Natural killer cell (primary cell): ENCODE data around the gene NANP. TPM values are rescaled to one million over a fixed set of nuclear protein-coding genes. Genes with fewer than 3 reads are reported as not detected.
"Not testable (repeated sequence)": the region's sequence is repeated elsewhere in the genome, so short reads cannot be mapped to it uniquely, and the experiment has no call there.

Experiments
- ATAC-seq, 3 donors: fragments of 150-1000 bp in 2 of 3; fragments of 200-7000 bp in 1 of 3; cut with Tn5 transposase; 1 replicate in 1 of 3; 2 replicates in 2 of 3; pipeline ENCODE4 v1.10.0; 2021; ENCODE audit warnings: mild to moderate bottlenecking in 2 of 3, moderate library complexity in 2 of 3
- DNase-seq, 2 donors: peaks; one replicate each; pipeline versions ENCODE4 v3.0.0 to v3.0.0-alpha.2; 2013 to 2021; ENCODE audit warnings: mixed read lengths in 1 of 2
- H3K27ac ChIP-seq: one replicate; pipeline ENCODE4 v1.5.1; 2013; ENCODE audit warnings: mild to moderate bottlenecking, low read length
- H3K27me3 ChIP-seq: one replicate; pipeline ENCODE4 v1.6.1; 2013; ENCODE audit warnings: low read length; ENCODE audit not compliant: control insufficient read depth, insufficient read depth
- H3K36me3 ChIP-seq: one replicate; pipeline ENCODE4 v1.6.1; 2013; ENCODE audit warnings: low read length; ENCODE audit not compliant: control insufficient read depth, insufficient read depth
- H3K4me1 ChIP-seq: one replicate; pipeline ENCODE4 v1.6.1; 2013; ENCODE audit warnings: low read length; ENCODE audit not compliant: control insufficient read depth, insufficient read depth
- H3K4me3 ChIP-seq: one replicate; pipeline ENCODE4 v1.5.1; 2013; ENCODE audit warnings: low read length
- H3K9me3 ChIP-seq: one replicate; pipeline ENCODE4 v1.6.1; 2013; ENCODE audit warnings: low read length; ENCODE audit not compliant: control insufficient read depth, insufficient read depth
- H3K27ac Mint-ChIP-seq, 2 donors: one replicate each; pipeline ENCODE4 v1.8.0; 2022; ENCODE audit warnings: mild to moderate bottlenecking in 2 of 2, mixed read lengths in 2 of 2, moderate library complexity in 1 of 2
- H3K27me3 Mint-ChIP-seq, 2 donors: one replicate each; pipeline ENCODE4 v1.8.0; 2022; ENCODE audit warnings: low read depth in 2 of 2, mixed read lengths in 2 of 2
- H3K36me3 Mint-ChIP-seq: one replicate; pipeline ENCODE4 v1.8.0; 2022; ENCODE audit warnings: mixed read lengths
- H3K4me1 Mint-ChIP-seq, 2 donors: one replicate each; pipeline ENCODE4 v1.8.0; 2022; ENCODE audit warnings: mixed read lengths in 2 of 2
- H3K4me3 Mint-ChIP-seq: one replicate; pipeline ENCODE4 v1.8.0; 2022; ENCODE audit warnings: mild to moderate bottlenecking, moderate library complexity, mixed read lengths
- H3K9me3 Mint-ChIP-seq, 2 donors: one replicate each; pipeline ENCODE4 v1.8.0; 2022; ENCODE audit warnings: mixed read lengths in 2 of 2
- CTCF ChIP-seq: fragments of 200-600 bp; IDR thresholded peaks from one replicate; pipeline ENCODE4 v1.8.0; 2022; ENCODE audit warnings: antibody characterized with exemption
- WGBS: methylation state at CpG from one replicate; pipeline ENCODE4 v1.1.7; 2013; ENCODE audit warnings: missing lambda C conversion rate; ENCODE audit not compliant: insufficient coverage; 5-methylcytosine and 5-hydroxymethylcytosine counted together
- intact Hi-C: fragments of 100-400 bp; cut with micrococcal nuclease; formaldehyde crosslinking; loops from one replicate; pipeline ENCODE4 v1.14.2; 2022
- total RNA-seq, 4 donors: library from RNA; stranded (reverse); fragments of 120-200 nt in 1 of 4; gene quantifications; one replicate each; pipeline versions ENCODE4 v1.2.3 to v1.2.4, GENCODE V29; 2013 to 2022

Gene NANP
- total RNA-seq, 3 donors from 2014 or later (not counting 1 experiment from before 2014, with no cell fraction given): 3.1 to 4.0 (median 3.2) TPM

GRCh38 chr20:25601659-25602058 is 22.2 kb downstream of the NANP start:
- no peak for DNase-seq
- intact Hi-C loops: no loop called here
- ATAC-seq: peak in 1 of 3 donors; percentile 21
- H3K4me3 ChIP-seq: no peak overlapping the region
- Mint-ChIP-seq H3K4me3 (no peak overlapping the region), H3K27ac (no peak overlapping the region), H3K4me1 (no peaks in the 10 kb centered on the region), H3K27me3 (peaks cover 0 to 5% of the 10 kb centered on the region in 2 donors), H3K36me3 (no peaks in the 10 kb centered on the region), H3K9me3 (no peaks in the 10 kb centered on the region)
- H3K4me1 ChIP-seq: no peaks in the 10 kb centered on the region
- no peak overlapping the region for H3K27ac ChIP-seq
- TF ChIP-seq CTCF: no peak
- no peaks in the 10 kb centered on the region for H3K36me3 ChIP-seq
- no peaks in the 10 kb centered on the region for H3K27me3 ChIP-seq
- H3K9me3 ChIP-seq: no peaks in the 10 kb centered on the region
- 92% methylated on average over 2 of the region's 2 CpGs for WGBS

GRCh38 chr20:25600632-25601031 is 23.2 kb downstream of the NANP start:
- H3K4me3 ChIP-seq: no peak overlapping the region
- H3K27ac ChIP-seq: no peak overlapping the region
- WGBS: 75% methylated on average over 10 of the region's 10 CpGs
- peak in 1 of 3 donors; percentile 6 for ATAC-seq
- H3K9me3 ChIP-seq: no peaks in the 10 kb centered on the region
- DNase-seq: no peak
- Mint-ChIP-seq H3K27ac (no peak overlapping the region), H3K9me3 (no peaks in the 10 kb centered on the region), H3K4me3 (no peak overlapping the region), H3K4me1 (no peaks in the 10 kb centered on the region), H3K27me3 (peaks cover 0 to 9% of the 10 kb centered on the region in 2 donors), H3K36me3 (no peaks in the 10 kb centered on the region)
- TF ChIP-seq CTCF: no peak
- H3K27me3 ChIP-seq: no peaks in the 10 kb centered on the region
- no peaks in the 10 kb centered on the region for H3K4me1 ChIP-seq
- intact Hi-C loops: no loop called here
- H3K36me3 ChIP-seq: no peaks in the 10 kb centered on the region

GRCh38 chr20:25592135-25592852 is 31.5 kb downstream of the NANP start:
- no peak overlapping the region for H3K27ac ChIP-seq
- no peaks in the 10 kb centered on the region for H3K9me3 ChIP-seq
- WGBS: 78% methylated on average over 4 of the region's 9 CpGs
- Mint-ChIP-seq H3K27me3 (peaks cover 0 to 13% of the 10 kb centered on the region in 2 donors), H3K4me1 (no peaks in the 10 kb centered on the region), H3K9me3 (no peaks in the 10 kb centered on the region), H3K27ac (no peak overlapping the region), H3K4me3 (no peak overlapping the region), H3K36me3 (no peaks in the 10 kb centered on the region)
- ATAC-seq: no peak
- H3K4me1 ChIP-seq: no peaks in the 10 kb centered on the region
- no peak for DNase-seq
- TF ChIP-seq CTCF: no peak
- H3K27me3 ChIP-seq: no peaks in the 10 kb centered on the region
- intact Hi-C loops: no loop called here
- H3K4me3 ChIP-seq: no peak overlapping the region
- no peaks in the 10 kb centered on the region for H3K36me3 ChIP-seq

- DNase-seq, H3K9me3 Mint-ChIP-seq, H3K27ac ChIP-seq, H3K27ac Mint-ChIP-seq, ATAC-seq, H3K36me3 ChIP-seq, H3K27me3 Mint-ChIP-seq, H3K4me1 ChIP-seq, H3K9me3 ChIP-seq, H3K4me3 Mint-ChIP-seq, H3K4me3 ChIP-seq, H3K27me3 ChIP-seq, H3K4me1 Mint-ChIP-seq, intact Hi-C loops, H3K36me3 Mint-ChIP-seq: not testable (repeated sequence)
- WGBS: 93% methylated on average over 4 of the region's 4 CpGs
Measured at GRCh38 chr20:25590778-25591177, 33.0 kb downstream of the NANP start.
